PC-3 (cell line): ENCODE measurements around the gene HMSD. TPM values are rescaled to one million over a fixed set of nuclear protein-coding genes. Genes with fewer than 3 reads are reported as not detected.
"Not testable (repeated sequence)": the region's sequence is repeated elsewhere in the genome, so short reads cannot be mapped to it uniquely, and the experiment has no call there.

Experiments used
- ATAC-seq: fragments of 200-7000 bp; cut with Tn5 transposase; 2 replicates; pipeline ENCODE4 v1.9.1; 2020; ENCODE audit warnings: mild to moderate bottlenecking, moderate library complexity
- BruUV-seq: library from RNA; stranded (reverse); fragments of 400-500 nt; replicated peaks from 2 replicates; lab custom pipeline; 2021; lab: Mats Ljungman, UMichigan
- CTCF ChIA-PET: fragments of 300-600 bp; sonication (Branson Sonifier 250); formaldehyde crosslinking; loops from one replicate; lab custom pipeline; 2022; ENCODE audit warnings: antibody characterized with exemption; lab: Charles Lee
- POLR2A ChIA-PET: fragments of 300-600 bp; sonication (Branson Sonifier 250); formaldehyde crosslinking; loops from one replicate; lab custom pipeline; 2022; ENCODE audit warnings: antibody characterized with exemption; ENCODE audit not compliant: unreplicated experiment; lab: Charles Lee
- DNase-seq: peaks from one replicate; pipeline ENCODE4 v3.0.0-alpha.2; 2015
- H2AFZ ChIP-seq: fragments of 300-600 bp; sonication (generic); 2 replicates; pipeline ENCODE4 v1.6.0; 2016; ENCODE audit warnings: antibody characterized with exemption, low read length
- H3F3A ChIP-seq: fragments of 300-600 bp; sonication (generic); one replicate; pipeline ENCODE4 v1.6.0; 2017; ENCODE audit warnings: antibody characterized with exemption, low read length, control low read depth, mild to moderate bottlenecking; ENCODE audit not compliant: unreplicated experiment
- H3K27ac ChIP-seq: fragments of 300-600 bp; sonication (generic); 2 replicates; pipeline ENCODE4 v1.5.1; 2016; ENCODE audit warnings: mild to moderate bottlenecking, low read length
- H3K27me3 ChIP-seq: fragments of 300-600 bp; sonication (generic); 2 replicates; pipeline ENCODE4 v1.6.1; 2016; ENCODE audit warnings: low read length, mixed read lengths
- H3K36me3 ChIP-seq: fragments of 300-600 bp; sonication (generic); 2 replicates; pipeline ENCODE4 v1.6.1; 2016; ENCODE audit warnings: low read depth, mixed run types, low read length, mixed read lengths
- H3K4me1 ChIP-seq: fragments of 300-600 bp; sonication (generic); 2 replicates; pipeline ENCODE4 v1.5.1; 2016; ENCODE audit warnings: low read length; ENCODE audit not compliant: insufficient read depth
- H3K4me2 ChIP-seq: fragments of 300-600 bp; sonication (generic); 2 replicates; pipeline ENCODE4 v1.6.0; 2016; ENCODE audit warnings: low read length
- H3K4me3 ChIP-seq: fragments of 300-600 bp; sonication (generic); 2 replicates; pipeline ENCODE4 v1.5.1; 2016; ENCODE audit warnings: mild to moderate bottlenecking, low read length, mixed read lengths
- H3K79me2 ChIP-seq: fragments of 300-600 bp; sonication (generic); 2 replicates; pipeline ENCODE4 v1.6.1; 2017; ENCODE audit warnings: low read length, mixed read lengths
- H3K9ac ChIP-seq: fragments of 300-600 bp; sonication (generic); 2 replicates; pipeline ENCODE4 v1.6.0; 2016; ENCODE audit warnings: mild to moderate bottlenecking, low read length
- H3K9me2 ChIP-seq: fragments of 300-600 bp; sonication (generic); replicated peaks from 2 replicates; pipeline ENCODE4 v1.6.1; 2016; ENCODE audit warnings: mixed run types, low read length, mixed read lengths
- H3K9me3 ChIP-seq: fragments of 300-600 bp; sonication (generic); 2 replicates; pipeline ENCODE4 v1.6.1; 2016; ENCODE audit warnings: low read length, mixed read lengths
- H4K20me1 ChIP-seq: fragments of 300-600 bp; sonication (generic); 2 replicates; pipeline ENCODE4 v1.6.1; 2016; ENCODE audit warnings: low read length, mixed read lengths
- CTCF ChIP-seq: fragments of 300-600 bp; sonication (generic); conservative IDR thresholded peaks from 2 replicates; pipeline ENCODE4 v1.5.1; 2017; ENCODE audit warnings: antibody characterized with exemption, low read depth, mild to moderate bottlenecking, low read length
- EZH2 ChIP-seq: fragments of 300-600 bp; sonication (generic); IDR thresholded peaks from one replicate; pipeline ENCODE4 v1.6.1; 2017; ENCODE audit warnings: antibody characterized with exemption, mild to moderate bottlenecking, low read length; ENCODE audit not compliant: unreplicated experiment
- EZH2phosphoT487 ChIP-seq: fragments of 300-600 bp; sonication (generic); IDR thresholded peaks from 2 replicates; pipeline ENCODE4 v1.6.1; 2018; ENCODE audit warnings: mild to moderate bottlenecking, antibody characterized with exemption, low read length, borderline replicate concordance
- intact Hi-C: fragments of 100-400 bp; cut with micrococcal nuclease; formaldehyde crosslinking; loops from 2 replicates; pipeline ENCODE4 v1.9.0; 2023
- total RNA-seq: library from RNA; depleted of rRNA; stranded (reverse); fragments of >200 nt; gene quantifications from 2 replicates; pipeline ENCODE4 v1.2.3, GENCODE V29; 2014

Gene HMSD
- total RNA-seq, 1 experiment from 2014 or later: 0.40 TPM

DNA sequence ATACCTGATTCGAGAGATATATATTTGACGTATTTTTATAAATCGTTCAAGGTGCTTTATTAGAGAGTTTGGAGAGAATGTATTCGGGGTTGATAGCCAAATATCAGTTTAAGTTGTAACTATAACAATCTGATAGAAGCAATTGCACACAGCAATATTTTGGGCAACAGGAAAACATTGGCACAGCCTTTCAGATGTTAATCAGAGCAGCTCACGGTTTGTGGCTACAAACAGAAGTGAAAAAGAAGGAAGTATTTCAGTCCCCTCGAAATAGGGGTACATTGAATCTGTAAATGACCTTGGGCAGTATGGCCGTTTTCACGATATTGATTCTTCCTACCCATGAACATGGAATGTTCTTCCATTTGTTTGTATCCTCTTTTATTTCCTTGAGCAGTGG, 20.8 kb upstream of the HMSD start:
- TF ChIP-seq CTCF (no peak), EZH2phosphoT487 (no peak), EZH2 (no peak)
- Histone ChIP-seq H3K27me3 (no peaks in the 10 kb centered on the region; the same call in 1 of the 2 replicates), H3K9me3 (no peaks in the 10 kb centered on the region), H3K36me3 (no peaks in the 10 kb centered on the region), H3K9me2 (no peaks in the 10 kb centered on the region), H3K79me2 (no peaks in the 10 kb centered on the region), H3K4me1 (no peaks in the 10 kb centered on the region), H4K20me1 (no peaks in the 10 kb centered on the region), H3K4me2 (no peak overlapping the region), H3K27ac (no peak overlapping the region), H2AFZ (no peak overlapping the region), H3K4me3 (no peak overlapping the region), H3K9ac (no peak overlapping the region), H3F3A (no peaks in the 10 kb centered on the region)
- no TSS peak for BruUV-seq
- CTCF ChIA-PET: no interaction called here
- intact Hi-C loops: no loop called here
- POLR2A ChIA-PET: no interaction called here
- no peak for ATAC-seq
- no peak for DNase-seq

GRCh38 chr18:63929369-63929768, 19.7 kb upstream of the HMSD start:
- CTCF ChIA-PET, H3K36me3 ChIP-seq, H3K4me1 ChIP-seq, POLR2A ChIA-PET, H3K4me2 ChIP-seq, H3K27ac ChIP-seq, H4K20me1 ChIP-seq, BruUV-seq, ATAC-seq, DNase-seq, H2AFZ ChIP-seq, intact Hi-C loops, H3K79me2 ChIP-seq, H3K27me3 ChIP-seq, H3K9me2 ChIP-seq, H3F3A ChIP-seq, H3K9ac ChIP-seq, H3K9me3 ChIP-seq, H3K4me3 ChIP-seq: not testable (repeated sequence)

- Histone ChIP-seq H3K27ac (no peak overlapping the region), H3K4me3 (no peak overlapping the region), H4K20me1 (no peaks in the 10 kb centered on the region), H3K9ac (no peak overlapping the region), H3K4me2 (no peak overlapping the region), H3K79me2 (no peaks in the 10 kb centered on the region), H3K4me1 (no peaks in the 10 kb centered on the region), H3K27me3 (no peaks in the 10 kb centered on the region; the same call in 1 of the 2 replicates), H3F3A (no peaks in the 10 kb centered on the region), H3K36me3 (no peaks in the 10 kb centered on the region), H3K9me3 (no peaks in the 10 kb centered on the region), H2AFZ (no peak overlapping the region), H3K9me2 (no peaks in the 10 kb centered on the region)
- ChIA-PET POLR2A (no interaction called here), CTCF (interaction anchor here (0.6 kb wide), 1 partner anchor 880 kb away, joined by 8 read pairs; no protein-coding TSS in a partner anchor)
- no TSS peak for BruUV-seq
- ATAC-seq (no peak), DNase-seq (no peak)
- TF ChIP-seq CTCF (no peak), EZH2 (no peak), EZH2phosphoT487 (no peak)
- intact Hi-C loops: no loop called here
These were observed 18.2 kb upstream of the HMSD start for GRCh38 chr18:63930773-63931354.
